NT2/D1 (cell line): ENCODE results near the gene WFIKKN2.
"Not testable (repeated sequence)": the region's sequence is repeated elsewhere in the genome, so short reads cannot be mapped to it uniquely, and the experiment has no call there.

Source experiments
- DNase-seq: peaks from one replicate; pipeline ENCODE4 v3.0.0-alpha.2; 2011; ENCODE audit warnings: low read depth, low spot score
- H3K27me3 ChIP-seq: 2 replicates; pipeline ENCODE4 v1.6.0; 2011; ENCODE audit warnings: mild to moderate bottlenecking; ENCODE audit not compliant: insufficient read length, insufficient read depth
- H3K36me3 ChIP-seq: 2 replicates; pipeline ENCODE4 v1.6.1; 2011; ENCODE audit warnings: mild to moderate bottlenecking, low read length, mixed read lengths; ENCODE audit not compliant: insufficient read depth, insufficient read length
- H3K4me1 ChIP-seq: 2 replicates; pipeline ENCODE4 v1.5.1; 2011; ENCODE audit not compliant: insufficient read depth, insufficient read length
- H3K4me3 ChIP-seq: 2 replicates; pipeline ENCODE4 v1.5.1; 2011; ENCODE audit warnings: low read depth; ENCODE audit not compliant: insufficient read length
- H3K9ac ChIP-seq: 2 replicates; pipeline ENCODE4 v1.6.0; 2011; ENCODE audit warnings: low read depth; ENCODE audit not compliant: insufficient read length
- H3K9me3 ChIP-seq: 2 replicates; pipeline ENCODE4 v1.5.1; 2011; ENCODE audit warnings: mild to moderate bottlenecking, low read length; ENCODE audit not compliant: insufficient read depth
- SUZ12 ChIP-seq: IDR thresholded peaks from 2 replicates; pipeline ENCODE4 v1.6.1; 2011; ENCODE audit not compliant: insufficient read length, insufficient read depth; ENCODE audit errors: extremely low read depth
- YY1 ChIP-seq: IDR thresholded peaks from 2 replicates; pipeline ENCODE4 v1.6.1; 2011; ENCODE audit not compliant: insufficient read length, insufficient read depth
- ZNF274 ChIP-seq: IDR thresholded peaks from 2 replicates; pipeline ENCODE4 v1.6.1; 2011; ENCODE audit warnings: mild to moderate bottlenecking, low read depth, low read length

Gene WFIKKN2

DNA sequence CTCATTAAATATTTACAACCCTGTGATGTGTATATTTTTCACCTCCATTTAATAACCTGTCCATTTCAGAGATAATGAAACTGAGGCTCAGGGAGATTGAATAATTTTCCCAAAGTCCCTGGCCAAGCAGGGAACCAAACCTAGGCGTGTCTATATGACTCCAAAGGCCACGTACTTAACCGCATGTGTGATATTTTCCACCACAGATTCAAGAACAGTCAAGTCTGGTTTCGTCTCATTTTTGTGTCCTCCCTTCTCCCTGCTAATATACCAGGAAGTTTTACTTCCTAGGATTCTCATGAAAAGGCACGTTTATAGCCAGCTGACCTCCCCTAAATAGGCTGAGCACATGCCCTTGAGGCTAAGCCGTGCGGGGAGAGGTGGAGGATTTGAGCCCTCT lies 15.3 kb downstream of the WFIKKN2 start:
- no peak for DNase-seq
- no peak overlapping the region for H3K9ac ChIP-seq
- no peaks in the 10 kb centered on the region for H3K36me3 ChIP-seq
- H3K4me3 ChIP-seq = no peak overlapping the region
- H3K27me3 ChIP-seq = peaks cover 6% of the 10 kb centered on the region
- peaks cover 3% of the 10 kb centered on the region for H3K4me1 ChIP-seq
- no peaks in the 10 kb centered on the region for H3K9me3 ChIP-seq
- TF ChIP-seq SUZ12 (no peak), YY1 (no peak), ZNF274 (no peak)

DNA sequence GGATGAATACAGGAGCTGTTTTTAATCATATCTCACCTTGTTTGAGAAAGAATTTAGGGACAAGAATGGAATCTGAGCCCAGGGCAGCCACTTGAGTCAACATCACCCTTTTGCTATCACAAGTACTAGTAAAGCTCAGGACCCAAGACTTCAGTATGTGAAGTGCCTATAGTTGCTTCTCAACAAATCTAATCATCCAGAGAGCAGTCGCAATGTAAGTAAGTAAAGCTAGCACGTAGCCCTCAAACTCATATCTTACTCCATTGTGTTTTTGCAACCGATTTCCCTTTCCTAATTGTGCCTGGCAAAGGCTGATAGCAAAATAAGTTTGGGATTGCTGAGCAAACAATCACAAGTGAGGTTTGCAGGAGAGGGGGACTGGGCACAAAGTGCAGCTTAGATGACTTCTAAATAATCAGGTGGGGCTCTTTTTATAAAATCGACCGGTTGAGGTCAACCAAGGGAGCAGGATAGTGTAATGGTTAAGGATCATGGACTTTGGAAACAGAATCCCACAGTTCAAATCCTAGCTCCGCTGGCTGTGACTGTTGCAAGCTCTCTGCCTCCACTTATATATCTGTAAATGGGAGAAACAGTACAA lies 17.7 kb downstream of the WFIKKN2 start:
- TF ChIP-seq SUZ12 (no peak), ZNF274 (no peak), YY1 (no peak)
- peaks cover 6% of the 10 kb centered on the region for H3K27me3 ChIP-seq
- no peak for DNase-seq
- H3K4me1 ChIP-seq = no peaks in the 10 kb centered on the region
- no peak overlapping the region for H3K9ac ChIP-seq
- H3K4me3 ChIP-seq = no peak overlapping the region
- no peaks in the 10 kb centered on the region for H3K9me3 ChIP-seq
- H3K36me3 ChIP-seq = no peaks in the 10 kb centered on the region

DNA sequence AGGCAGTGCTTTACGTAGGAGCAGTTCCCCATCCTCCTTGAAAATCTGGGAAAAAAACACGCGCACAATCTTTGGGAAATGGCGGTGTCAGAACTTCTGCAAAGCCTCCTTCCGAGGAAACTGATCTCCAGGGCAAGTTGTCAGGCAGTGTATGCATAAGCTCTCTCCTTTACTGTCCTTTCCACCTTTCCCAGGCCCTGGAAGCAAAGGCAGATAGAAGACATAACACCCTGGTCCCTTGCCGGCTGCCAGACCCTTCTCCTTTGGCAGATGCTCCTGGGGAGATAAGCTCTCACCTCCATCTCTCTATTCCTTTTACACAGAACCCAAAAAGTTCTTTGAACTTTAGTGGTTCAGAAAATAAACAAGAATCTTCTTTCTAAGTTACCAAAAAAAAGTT lies 18.4 kb downstream of the WFIKKN2 start:
- H3K9ac ChIP-seq = no peak overlapping the region
- no peaks in the 10 kb centered on the region for H3K4me1 ChIP-seq
- peaks cover 6% of the 10 kb centered on the region for H3K27me3 ChIP-seq
- no peaks in the 10 kb centered on the region for H3K9me3 ChIP-seq
- H3K36me3 ChIP-seq = no peaks in the 10 kb centered on the region
- H3K4me3 ChIP-seq = no peak overlapping the region
- DNase-seq = no peak
- TF ChIP-seq ZNF274 (no peak), SUZ12 (no peak), YY1 (no peak)

DNA sequence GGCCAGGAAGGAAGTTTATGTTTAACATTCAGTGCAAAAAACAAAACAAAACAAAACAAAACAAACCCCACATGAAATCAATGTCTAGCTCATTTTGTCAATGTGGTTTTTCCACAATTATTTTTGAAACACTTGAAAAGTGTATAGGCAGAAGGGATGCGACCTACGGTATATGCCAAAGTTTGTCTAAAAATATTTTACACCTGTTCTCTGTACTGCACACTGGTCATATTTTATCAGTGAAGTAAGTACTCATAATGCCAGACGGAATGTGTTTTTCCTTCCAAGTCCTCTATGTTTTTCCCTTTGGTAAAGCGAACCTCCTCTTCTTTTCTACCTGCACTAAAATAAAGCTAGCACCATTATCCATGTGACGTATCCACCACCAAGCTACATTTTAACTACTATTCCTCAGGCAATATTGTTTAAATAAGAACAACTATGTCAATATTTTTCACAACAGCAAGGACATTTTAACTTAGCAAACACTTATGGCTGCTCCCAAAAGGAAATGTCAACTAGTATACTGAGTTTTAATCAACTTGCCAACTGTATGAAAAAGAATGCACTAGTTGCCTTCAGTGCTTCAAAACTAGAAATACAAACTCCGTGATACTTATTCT lies 20.4 kb downstream of the WFIKKN2 start:
- peaks cover 6% of the 10 kb centered on the region for H3K27me3 ChIP-seq
- TF ChIP-seq ZNF274 (no peak), SUZ12 (no peak), YY1 (no peak)

DNA sequence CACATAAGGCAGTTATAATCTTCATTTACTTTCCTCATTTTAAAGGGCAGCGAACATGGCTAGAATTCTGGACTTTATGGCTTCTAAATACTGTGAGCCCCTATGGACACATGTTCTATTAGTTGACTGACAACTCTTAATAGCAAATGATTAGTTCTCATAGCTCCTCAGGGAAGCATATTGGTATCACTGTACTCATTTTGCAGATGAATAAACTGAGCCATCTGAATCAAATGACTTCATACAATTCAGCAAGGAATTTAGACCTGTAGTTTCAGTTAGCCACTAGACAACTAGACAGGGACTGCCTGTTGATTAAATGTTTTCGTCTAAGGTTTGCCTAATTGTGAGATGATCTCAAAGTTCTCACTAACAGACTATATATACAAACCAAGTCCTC lies 21.0 kb downstream of the WFIKKN2 start:
- TF ChIP-seq YY1 = no peak
- TF ChIP-seq ZNF274 = no peak
- no peak for TF ChIP-seq SUZ12
- H3K9ac ChIP-seq = no peak overlapping the region
- no peaks in the 10 kb centered on the region for H3K9me3 ChIP-seq
- peaks cover 3% of the 10 kb centered on the region for H3K36me3 ChIP-seq
- no peaks in the 10 kb centered on the region for H3K4me1 ChIP-seq
- DNase-seq = no peak
- H3K27me3 ChIP-seq = peaks cover 6% of the 10 kb centered on the region
- no peak overlapping the region for H3K4me3 ChIP-seq

More for the DNA sequence above, 20.4 kb downstream of the WFIKKN2 start:
- H3K4me3 ChIP-seq = no peak overlapping the region
- no peak overlapping the region for H3K9ac ChIP-seq
- no peak for DNase-seq
- H3K36me3 ChIP-seq = no peaks in the 10 kb centered on the region
- no peaks in the 10 kb centered on the region for H3K9me3 ChIP-seq
- H3K4me1 ChIP-seq = no peaks in the 10 kb centered on the region

DNA sequence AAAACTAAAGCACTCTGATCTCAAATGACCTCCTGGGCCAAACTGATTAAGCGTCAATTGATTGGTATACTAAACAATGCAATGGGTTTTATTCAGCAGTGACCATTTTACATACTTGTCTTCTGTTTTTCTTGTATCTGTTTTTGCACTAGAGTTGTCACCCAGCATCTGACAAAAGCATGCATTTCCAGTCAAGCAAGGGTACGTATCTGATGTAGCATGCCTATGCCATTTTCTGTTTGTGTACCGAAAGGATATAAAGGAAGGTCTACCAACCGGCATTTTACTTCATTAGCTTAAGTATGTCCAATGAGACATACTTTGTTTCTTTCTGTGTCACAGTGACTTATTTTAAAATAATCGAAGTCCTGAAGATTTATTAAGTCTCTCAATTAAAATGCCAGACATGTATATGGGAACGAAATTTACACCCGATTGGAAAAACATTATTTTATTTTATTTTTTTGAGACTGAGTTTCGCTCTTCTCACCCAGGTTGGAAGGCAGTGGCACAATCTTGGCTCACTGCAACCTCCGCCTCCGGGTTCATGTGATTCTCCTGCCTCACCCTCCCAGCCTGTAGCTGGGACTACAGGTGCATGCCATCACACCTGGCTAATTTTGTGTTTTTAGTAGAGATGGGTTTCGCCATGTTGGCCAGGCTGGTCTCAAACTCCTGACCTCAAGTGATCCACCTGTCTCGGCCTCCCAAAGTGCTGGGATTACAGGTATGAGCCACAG lies 23.3 kb downstream of the WFIKKN2 start:
- H3K27me3 ChIP-seq = no peaks in the 10 kb centered on the region

DNA sequence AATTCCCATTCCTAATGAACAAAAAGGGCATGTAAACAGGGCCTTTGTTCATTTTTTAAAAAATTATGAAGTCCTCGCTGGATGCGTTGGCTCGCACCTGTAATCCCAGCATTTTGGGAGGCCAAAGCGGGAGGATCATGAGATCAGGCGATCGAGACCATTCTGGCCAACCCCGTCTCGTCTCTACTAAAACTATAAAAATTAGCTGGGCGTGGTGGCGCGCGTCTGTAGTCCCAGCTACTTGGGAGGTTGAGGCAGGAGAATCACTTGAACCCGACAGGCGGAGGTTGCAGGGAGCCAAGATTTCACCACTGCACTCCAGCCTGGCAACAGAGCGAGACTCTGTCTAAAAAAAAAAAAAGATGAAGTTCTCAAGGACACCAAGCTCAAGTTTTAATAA lies 24.3 kb downstream of the WFIKKN2 start:
- not testable (repeated sequence) for H3K27me3 ChIP-seq, H3K9ac ChIP-seq, H3K4me3 ChIP-seq, DNase-seq, H3K9me3 ChIP-seq, H3K4me1 ChIP-seq
- H3K36me3 ChIP-seq = peaks cover 29% of the 10 kb centered on the region

More for the DNA sequence above, 23.3 kb downstream of the WFIKKN2 start:
- Histone ChIP-seq H3K36me3 (peaks cover 25% of the 10 kb centered on the region), H3K9me3 (no peaks in the 10 kb centered on the region), H3K4me3 (no peak overlapping the region), H3K4me1 (peaks cover 3% of the 10 kb centered on the region), H3K9ac (no peak overlapping the region)
- TF ChIP-seq SUZ12 (no peak), YY1 (no peak)
- no peak for DNase-seq
